Brain microvascular endothelial cell (primary cell): ENCODE measurements around the gene CHAT.

ENCODE experiments used
- DNase-seq: peaks from one replicate; pipeline ENCODE4 v3.0.0-alpha.2; 2020
- H3K27ac ChIP-seq: fragments of 250-450 bp; sonication (Bioruptor Pico); 2 replicates; pipeline ENCODE4 v1.5.1; 2020; ENCODE audit warnings: mild to moderate bottlenecking, moderate library complexity
- H3K27me3 ChIP-seq: fragments of 250-450 bp; sonication (Bioruptor Pico); replicated peaks from 2 replicates; pipeline ENCODE4 v1.5.1; 2020; ENCODE audit warnings: mild to moderate bottlenecking
- H3K36me3 ChIP-seq: fragments of 250-450 bp; sonication (Bioruptor Pico); replicated peaks from 2 replicates; pipeline ENCODE4 v1.5.1; 2020; ENCODE audit warnings: mild to moderate bottlenecking
- H3K4me3 ChIP-seq: 2 replicates; pipeline ENCODE4 v1.5.1; 2011; ENCODE audit warnings: low read depth, mild to moderate bottlenecking, control low read depth, low read length, moderate library complexity
- in situ Hi-C: cut with HindIII; loops from 2 replicates; pipeline ENCODE4 v1.10.0; 2017; ENCODE audit warnings: low sequenced_read_pairs, low pct_ligation_motif_present
- TF ChIP-seq, protein P1 (sequence below): IDR thresholded peaks from 2 replicates; pipeline ENCODE4 v1.5.1; 2011; ENCODE audit warnings: low read depth, mild to moderate bottlenecking, moderate library complexity, low read length, control low read depth, inconsistent platforms; ENCODE audit errors: missing control alignments

CHAT gene

GRCh38 chr10:49710966-49711365 lies 97.1 kb downstream of the CHAT start:
- TF ChIP-seq, protein P1, sequence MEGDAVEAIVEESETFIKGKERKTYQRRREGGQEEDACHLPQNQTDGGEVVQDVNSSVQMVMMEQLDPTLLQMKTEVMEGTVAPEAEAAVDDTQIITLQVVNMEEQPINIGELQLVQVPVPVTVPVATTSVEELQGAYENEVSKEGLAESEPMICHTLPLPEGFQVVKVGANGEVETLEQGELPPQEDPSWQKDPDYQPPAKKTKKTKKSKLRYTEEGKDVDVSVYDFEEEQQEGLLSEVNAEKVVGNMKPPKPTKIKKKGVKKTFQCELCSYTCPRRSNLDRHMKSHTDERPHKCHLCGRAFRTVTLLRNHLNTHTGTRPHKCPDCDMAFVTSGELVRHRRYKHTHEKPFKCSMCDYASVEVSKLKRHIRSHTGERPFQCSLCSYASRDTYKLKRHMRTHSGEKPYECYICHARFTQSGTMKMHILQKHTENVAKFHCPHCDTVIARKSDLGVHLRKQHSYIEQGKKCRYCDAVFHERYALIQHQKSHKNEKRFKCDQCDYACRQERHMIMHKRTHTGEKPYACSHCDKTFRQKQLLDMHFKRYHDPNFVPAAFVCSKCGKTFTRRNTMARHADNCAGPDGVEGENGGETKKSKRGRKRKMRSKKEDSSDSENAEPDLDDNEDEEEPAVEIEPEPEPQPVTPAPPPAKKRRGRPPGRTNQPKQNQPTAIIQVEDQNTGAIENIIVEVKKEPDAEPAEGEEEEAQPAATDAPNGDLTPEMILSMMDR, result no peak
- Histone ChIP-seq H3K27me3 (no peaks in the 10 kb centered on the region), H3K27ac (no peak overlapping the region), H3K36me3 (no peaks in the 10 kb centered on the region), H3K4me3 (no peak overlapping the region)
- no peak for DNase-seq
- in situ Hi-C loops, result no loop called here

DNA sequence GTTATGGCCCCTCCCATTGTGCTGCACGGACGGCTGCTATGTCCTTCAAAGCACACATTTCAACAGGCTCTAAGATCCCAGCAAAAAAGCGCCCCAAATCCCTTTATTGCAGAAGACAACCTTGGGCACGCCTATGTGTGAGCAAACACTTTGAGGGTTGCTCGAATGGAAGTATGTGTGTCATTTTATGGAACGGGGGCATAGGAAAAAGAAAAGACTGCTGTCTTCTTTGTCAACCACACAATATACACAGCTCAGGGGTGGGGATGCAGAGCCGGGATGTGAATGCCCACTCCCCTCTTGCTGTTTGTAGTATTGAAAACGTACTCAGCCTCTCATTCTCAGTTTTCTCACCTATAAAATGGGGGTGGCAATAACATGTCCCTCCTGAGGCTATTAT lies 97.6 kb downstream of the CHAT start:
- no peak for DNase-seq
- Histone ChIP-seq H3K27ac (no peak overlapping the region), H3K4me3 (no peak overlapping the region), H3K36me3 (no peaks in the 10 kb centered on the region), H3K27me3 (no peaks in the 10 kb centered on the region)
- TF ChIP-seq, protein P1, result no peak
- in situ Hi-C loops, result no loop called here

DNA sequence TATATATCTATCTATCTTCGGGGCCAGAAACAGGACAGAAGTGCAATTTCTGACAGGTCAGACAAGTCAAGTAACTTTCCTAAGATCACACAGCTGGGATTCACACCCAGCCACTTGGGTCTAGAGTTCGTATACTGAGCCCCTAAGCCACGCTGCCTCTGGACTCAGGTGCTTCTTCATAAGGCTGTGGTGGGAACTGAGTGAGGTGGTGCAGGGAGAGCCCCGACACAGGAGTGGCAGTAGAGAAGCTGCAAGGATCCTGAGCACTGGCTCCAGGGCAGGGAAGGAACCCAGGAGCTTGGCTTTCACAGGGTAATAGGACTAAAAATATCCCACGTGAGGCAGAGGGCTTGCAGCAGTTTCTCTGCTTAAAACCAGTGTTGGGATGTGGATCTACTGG lies 99.4 kb downstream of the CHAT start:
- DNase-seq, result no peak
- no peak overlapping the region for H3K27ac ChIP-seq
- H3K4me3 ChIP-seq, result no peak overlapping the region
- TF ChIP-seq, protein P1, result no peak
- H3K36me3 ChIP-seq, result no peaks in the 10 kb centered on the region
- no peaks in the 10 kb centered on the region for H3K27me3 ChIP-seq
- in situ Hi-C loops, result no loop called here
